ENCODE measurements around the gene PRRC2C. TPM values are rescaled to one million over a fixed set of nuclear protein-coding genes. Genes with fewer than 3 reads are reported as not detected.

The PRRC2C gene
- total RNA-seq, 1 donor from 2014 or later, result 155 TPM

DNA sequence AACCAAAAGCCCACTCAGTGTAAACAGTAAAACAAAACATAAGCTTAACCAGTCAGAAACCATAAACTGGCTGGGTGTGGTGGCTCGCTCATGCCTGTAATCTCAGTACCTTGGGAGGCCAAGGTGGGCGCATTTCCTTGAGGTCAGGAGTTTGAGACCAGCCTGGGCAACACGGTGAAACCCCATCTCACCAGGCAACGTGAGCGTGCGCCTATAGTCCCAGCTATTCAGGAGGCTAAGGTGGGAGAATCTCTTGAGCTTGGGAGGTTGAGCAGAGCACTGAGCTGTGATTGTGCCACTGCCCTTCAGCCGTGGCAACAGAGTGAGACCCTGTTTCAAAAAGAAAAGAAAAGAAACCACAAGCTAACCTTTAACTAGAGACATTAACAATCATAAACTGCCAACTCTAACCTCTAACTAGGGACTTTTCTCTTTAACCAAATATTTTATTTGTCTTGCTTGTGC is 13.1 kb upstream of the PRRC2C start:
- intact Hi-C loops (cut with DNase I), result no loop called here
- Histone ChIP-seq H3K36me3 (no peaks in the 10 kb centered on the region), H3K4me3 (no peak overlapping the region), H3K27me3 (no peaks in the 10 kb centered on the region), H3K9me3 (no peaks in the 10 kb centered on the region), H3K27ac (no peak overlapping the region), H3K4me1 (no peaks in the 10 kb centered on the region)
- ATAC-seq (no peak), DNase-seq (no peak)
- TF ChIP-seq, protein P1, sequence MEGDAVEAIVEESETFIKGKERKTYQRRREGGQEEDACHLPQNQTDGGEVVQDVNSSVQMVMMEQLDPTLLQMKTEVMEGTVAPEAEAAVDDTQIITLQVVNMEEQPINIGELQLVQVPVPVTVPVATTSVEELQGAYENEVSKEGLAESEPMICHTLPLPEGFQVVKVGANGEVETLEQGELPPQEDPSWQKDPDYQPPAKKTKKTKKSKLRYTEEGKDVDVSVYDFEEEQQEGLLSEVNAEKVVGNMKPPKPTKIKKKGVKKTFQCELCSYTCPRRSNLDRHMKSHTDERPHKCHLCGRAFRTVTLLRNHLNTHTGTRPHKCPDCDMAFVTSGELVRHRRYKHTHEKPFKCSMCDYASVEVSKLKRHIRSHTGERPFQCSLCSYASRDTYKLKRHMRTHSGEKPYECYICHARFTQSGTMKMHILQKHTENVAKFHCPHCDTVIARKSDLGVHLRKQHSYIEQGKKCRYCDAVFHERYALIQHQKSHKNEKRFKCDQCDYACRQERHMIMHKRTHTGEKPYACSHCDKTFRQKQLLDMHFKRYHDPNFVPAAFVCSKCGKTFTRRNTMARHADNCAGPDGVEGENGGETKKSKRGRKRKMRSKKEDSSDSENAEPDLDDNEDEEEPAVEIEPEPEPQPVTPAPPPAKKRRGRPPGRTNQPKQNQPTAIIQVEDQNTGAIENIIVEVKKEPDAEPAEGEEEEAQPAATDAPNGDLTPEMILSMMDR (IDR thresholded peaks at IDR 0.05), result no peak

DNA sequence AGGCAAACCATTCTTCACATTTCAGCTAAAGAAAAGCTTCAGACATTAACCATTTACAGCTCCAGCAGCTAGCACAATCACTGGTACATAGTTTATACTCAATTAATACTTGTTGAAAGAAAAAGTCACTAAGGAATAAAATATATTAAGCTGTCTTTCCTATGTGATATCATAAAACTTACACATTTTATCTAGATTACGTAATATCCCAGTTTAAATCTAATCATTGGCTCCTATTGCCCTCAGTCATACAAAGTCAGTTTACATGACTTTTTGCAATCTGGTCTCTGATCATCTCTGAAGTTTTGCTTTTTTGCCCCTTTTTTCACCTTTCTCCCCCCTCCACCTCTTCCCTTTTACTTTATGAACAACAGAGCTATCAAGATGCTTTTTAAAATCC is 8.5 kb upstream of the PRRC2C start:
- Histone ChIP-seq H3K4me3 (no peak overlapping the region), H3K27me3 (no peaks in the 10 kb centered on the region), H3K9me3 (no peaks in the 10 kb centered on the region), H3K36me3 (no peaks in the 10 kb centered on the region), H3K4me1 (no peaks in the 10 kb centered on the region), H3K27ac (no peak overlapping the region)
- intact Hi-C loops (cut with DNase I), result no loop called here
- ATAC-seq (no peak), DNase-seq (no peak)
- TF ChIP-seq, protein P1 (IDR thresholded peaks at IDR 0.05), result no peak

DNA sequence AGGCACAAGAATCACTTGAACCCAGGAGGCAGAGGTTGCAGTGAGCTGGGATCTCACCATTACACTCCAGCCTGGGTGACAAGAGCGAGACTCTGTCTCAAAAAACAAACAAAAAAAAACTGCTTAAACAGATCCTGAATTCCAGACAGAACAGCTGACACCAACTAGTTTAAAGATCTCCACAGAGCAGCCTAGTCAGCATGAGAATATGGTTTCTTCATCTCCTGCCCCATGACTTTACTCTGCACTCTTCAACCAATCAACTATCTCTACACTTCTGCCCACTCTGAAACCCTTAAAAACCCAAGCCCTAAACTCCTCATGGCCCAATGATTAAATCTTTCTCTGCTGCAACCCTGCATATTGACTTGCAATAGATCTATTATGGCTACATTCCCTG is 7.5 kb upstream of the PRRC2C start:
- Histone ChIP-seq H3K27ac (no peak overlapping the region), H3K36me3 (no peaks in the 10 kb centered on the region), H3K4me1 (no peaks in the 10 kb centered on the region), H3K27me3 (no peaks in the 10 kb centered on the region), H3K4me3 (no peak overlapping the region), H3K9me3 (no peaks in the 10 kb centered on the region)
- TF ChIP-seq, protein P1 (IDR thresholded peaks at IDR 0.05), result no peak
- intact Hi-C loops (cut with DNase I), result no loop called here
- ATAC-seq (no peak), DNase-seq (no peak)

DNA sequence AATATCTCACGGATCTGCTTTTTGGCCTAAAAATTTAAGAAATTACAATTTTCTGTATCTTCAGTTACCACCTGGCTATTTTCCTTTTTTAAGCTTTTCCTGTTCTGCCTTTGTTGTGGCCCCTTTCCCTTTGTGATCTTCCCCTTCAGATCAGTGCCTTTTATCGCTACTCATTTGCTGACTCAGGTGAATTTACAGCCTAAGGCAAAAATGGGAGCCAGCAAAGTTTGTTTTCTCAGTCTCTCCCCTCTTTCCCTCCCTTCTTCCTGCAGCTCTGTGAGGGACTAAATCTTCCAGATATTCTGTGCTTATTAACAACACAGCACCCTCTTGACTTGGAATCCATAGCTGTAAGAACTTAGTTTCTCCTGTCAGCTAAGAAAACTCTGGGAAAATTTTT is 5.3 kb upstream of the PRRC2C start:
- Histone ChIP-seq H3K27ac (no peak overlapping the region), H3K9me3 (no peaks in the 10 kb centered on the region), H3K36me3 (no peaks in the 10 kb centered on the region), H3K4me3 (no peak overlapping the region), H3K4me1 (no peaks in the 10 kb centered on the region), H3K27me3 (no peaks in the 10 kb centered on the region)
- intact Hi-C loops (cut with DNase I), result no loop called here
- DNase-seq, result no peak
- TF ChIP-seq, protein P1 (IDR thresholded peaks at IDR 0.05), result no peak
- ATAC-seq, result no peak

DNA sequence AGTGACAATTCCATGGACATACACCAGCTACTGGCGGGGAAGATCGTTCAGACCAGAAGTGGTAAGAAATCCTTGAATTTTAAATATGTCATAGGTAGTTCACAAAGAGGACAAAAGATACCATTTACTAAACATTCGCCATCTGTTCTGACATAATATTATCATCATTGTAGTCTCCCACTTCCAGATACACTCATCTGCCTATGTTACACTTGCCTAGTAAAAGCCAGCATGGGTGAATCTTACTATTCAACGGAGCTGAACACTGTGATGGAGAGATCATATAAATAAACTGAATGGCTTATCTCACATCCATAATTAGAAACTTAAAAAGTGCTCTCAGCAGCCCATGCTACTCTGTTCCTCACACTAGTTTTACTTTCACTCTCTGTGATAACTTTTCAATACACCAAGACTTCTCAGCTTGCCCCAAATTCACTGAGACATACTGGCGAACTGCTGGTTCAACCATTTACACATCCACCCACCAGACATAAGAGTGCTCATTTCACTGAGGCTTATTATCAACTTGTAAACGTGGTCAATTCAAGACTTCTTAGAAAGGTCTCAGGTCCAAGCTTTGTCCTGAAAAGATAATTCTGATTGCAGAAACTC is 463 bp upstream of the PRRC2C start:
- intact Hi-C loops (cut with DNase I), result no loop called here

More for the DNA sequence above, 463 bp upstream of the PRRC2C start:
- no peak for DNase-seq
- peak overlapping the region; percentile 99 for H3K27ac ChIP-seq
- H3K36me3 ChIP-seq, result peaks cover 1% of the 10 kb centered on the region
- H3K9me3 ChIP-seq, result no peaks in the 10 kb centered on the region
- peak overlapping the region; percentile 98 for H3K4me3 ChIP-seq
- H3K27me3 ChIP-seq, result no peaks in the 10 kb centered on the region
- ATAC-seq, result peak; percentile 52
- TF ChIP-seq, protein P1 (IDR thresholded peaks at IDR 0.05), result no peak
- H3K4me1 ChIP-seq, result peaks cover 35% of the 10 kb centered on the region
